ENCODE results near the gene LDAF1. TPM values are rescaled to one million over a fixed set of nuclear protein-coding genes. Genes with fewer than 3 reads are reported as not detected.

The LDAF1 gene
- total RNA-seq, 2 donors from 2014 or later = 35.1 to 58.9 TPM

GRCh38 chr16:21219551-21219950, 61.1 kb downstream of the LDAF1 start:
- DNase-seq = no peak
- ATAC-seq = no peak
- intact Hi-C loops (cut with DNase I, micrococcal nuclease) = no loop called here

- DNase-seq (peak in 1 of 2 donors; percentile 27), ATAC-seq (peak; percentile 84)
- intact Hi-C loops (cut with DNase I, micrococcal nuclease) = no loop called here
Measured at GRCh38 chr16:21222495-21223337, 64.2 kb downstream of the LDAF1 start.

GRCh38 chr16:21223787-21224186, 65.3 kb downstream of the LDAF1 start:
- DNase-seq (peak in 1 of 2 donors; percentile 18), ATAC-seq (peak; percentile 28)
- intact Hi-C loops (cut with DNase I, micrococcal nuclease) = no loop called here

GRCh38 chr16:21224800-21225199, 66.3 kb downstream of the LDAF1 start:
- DNase-seq (no peak), ATAC-seq (no peak)
- intact Hi-C loops (cut with DNase I, micrococcal nuclease) = no loop called here

- no peak for ATAC-seq
- DNase-seq = no peak
- intact Hi-C loops (cut with DNase I, micrococcal nuclease) = no loop called here
Measured at GRCh38 chr16:21226749-21227148, 68.3 kb downstream of the LDAF1 start.

- no peak for ATAC-seq
- intact Hi-C loops (cut with DNase I, micrococcal nuclease) = no loop called here
- DNase-seq = no peak
Measured at GRCh38 chr16:21227866-21228265, 69.4 kb downstream of the LDAF1 start.

GRCh38 chr16:21228361-21228872, 69.9 kb downstream of the LDAF1 start:
- ATAC-seq (no peak), DNase-seq (no peak)
- intact Hi-C loops (cut with DNase I, micrococcal nuclease) = no loop called here

Other genes starting within 250 kb of the LDAF1 start
- 1 to 10 TPM; 4.8 to 4.9 TPM for gene DNAH3, start 7.8 kb upstream of the LDAF1 start, total RNA-seq
- gene ZP2, start 52.9 kb downstream of the LDAF1 start, total RNA-seq = under 1 TPM in 1 of 2 donors, not detected in 1; 0.18 TPM
- 10 to 100 TPM; 47.2 to 56.1 TPM for gene ANKS4B, start 75.0 kb downstream of the LDAF1 start, total RNA-seq
- gene CRYM, start 119.6 kb downstream of the LDAF1 start, total RNA-seq = 10 to 100 TPM; 12.9 to 15.7 TPM

Data from left colon (tissue), 2 donors.